ENCODE results near the gene SLC45A2.

DNA sequence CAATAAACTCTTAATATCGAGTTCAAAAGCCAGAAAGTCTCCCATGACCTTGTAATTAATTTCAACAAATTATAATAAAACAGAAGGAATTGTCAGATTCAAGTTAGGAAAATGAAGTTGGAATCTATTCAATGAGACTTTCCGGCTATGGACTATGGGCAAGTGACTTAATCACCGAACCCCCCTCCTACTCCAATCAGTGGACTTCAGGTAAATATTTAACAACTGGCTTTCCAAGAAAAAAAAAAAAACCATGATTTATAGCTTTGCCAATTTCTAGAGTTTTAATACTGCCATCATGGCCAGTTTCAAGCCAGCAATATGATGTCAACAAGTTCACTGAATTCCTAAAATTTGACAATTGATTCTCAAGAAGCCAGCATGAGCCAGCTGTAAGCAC lies 4.5 kb downstream of the SLC45A2 start:
- TF ChIP-seq, protein P1, sequence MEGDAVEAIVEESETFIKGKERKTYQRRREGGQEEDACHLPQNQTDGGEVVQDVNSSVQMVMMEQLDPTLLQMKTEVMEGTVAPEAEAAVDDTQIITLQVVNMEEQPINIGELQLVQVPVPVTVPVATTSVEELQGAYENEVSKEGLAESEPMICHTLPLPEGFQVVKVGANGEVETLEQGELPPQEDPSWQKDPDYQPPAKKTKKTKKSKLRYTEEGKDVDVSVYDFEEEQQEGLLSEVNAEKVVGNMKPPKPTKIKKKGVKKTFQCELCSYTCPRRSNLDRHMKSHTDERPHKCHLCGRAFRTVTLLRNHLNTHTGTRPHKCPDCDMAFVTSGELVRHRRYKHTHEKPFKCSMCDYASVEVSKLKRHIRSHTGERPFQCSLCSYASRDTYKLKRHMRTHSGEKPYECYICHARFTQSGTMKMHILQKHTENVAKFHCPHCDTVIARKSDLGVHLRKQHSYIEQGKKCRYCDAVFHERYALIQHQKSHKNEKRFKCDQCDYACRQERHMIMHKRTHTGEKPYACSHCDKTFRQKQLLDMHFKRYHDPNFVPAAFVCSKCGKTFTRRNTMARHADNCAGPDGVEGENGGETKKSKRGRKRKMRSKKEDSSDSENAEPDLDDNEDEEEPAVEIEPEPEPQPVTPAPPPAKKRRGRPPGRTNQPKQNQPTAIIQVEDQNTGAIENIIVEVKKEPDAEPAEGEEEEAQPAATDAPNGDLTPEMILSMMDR (IDR thresholded peaks at IDR 0.05; ENCODE audit: insufficient read depth, low read length, poor library complexity, severe bottlenecking): no peak
- no peak for TF ChIP-seq EZH2phosphoT487 (conservative IDR thresholded peaks at IDR 0.05; ENCODE audit: low read length)
